Liver (tissue), 9 donors: ENCODE results near the gene ASB2. TPM values are rescaled to one million over a fixed set of nuclear protein-coding genes. Genes with fewer than 3 reads are reported as not detected.

Experiments
- DNase-seq: peaks from one replicate; pipeline ENCODE4 v3.0.0-alpha.2; 2017; ENCODE audit warnings: low spot score
- H3K27ac ChIP-seq, 2 donors: one replicate each; pipeline ENCODE4 v1.7.0; 2013; ENCODE audit warnings: inconsistent platforms in 2 of 2, low read length in 2 of 2, control low read depth in 1 of 2, low read depth in 1 of 2, mild to moderate bottlenecking in 1 of 2
- H3K27me3 ChIP-seq, 4 donors: one replicate each; pipeline versions ENCODE4 v1.6.1 to v1.7.0; 2013; ENCODE audit warnings: low read length in 3 of 4, inconsistent platforms in 1 of 4, mild to moderate bottlenecking in 1 of 4, moderate library complexity in 1 of 4; ENCODE audit not compliant: control insufficient read depth in 4 of 4, insufficient read depth in 4 of 4
- H3K36me3 ChIP-seq, 4 donors: one replicate each; pipeline versions ENCODE4 v1.6.1 to v1.7.0; 2013; ENCODE audit warnings: low read length in 3 of 4, mild to moderate bottlenecking in 3 of 4, low read depth in 1 of 4, moderate library complexity in 1 of 4; ENCODE audit not compliant: control insufficient read depth in 4 of 4, insufficient read depth in 3 of 4
- H3K4me1 ChIP-seq, 4 donors: one replicate each; pipeline versions ENCODE4 v1.6.1 to v1.7.0; 2013; ENCODE audit warnings: low read length in 3 of 4, mild to moderate bottlenecking in 3 of 4, moderate library complexity in 1 of 4; ENCODE audit not compliant: control insufficient read depth in 4 of 4, insufficient read depth in 4 of 4
- H3K4me3 ChIP-seq, 3 donors: one replicate each; pipeline versions ENCODE4 v1.6.1 to v1.7.0; 2013; ENCODE audit warnings: low read length in 3 of 3, control low read depth in 1 of 3, low read depth in 1 of 3, mild to moderate bottlenecking in 1 of 3
- H3K9ac ChIP-seq, 2 donors: one replicate each; pipeline ENCODE4 v1.7.0; 2013; ENCODE audit warnings: low read length in 2 of 2, mild to moderate bottlenecking in 2 of 2, moderate library complexity in 2 of 2, control low read depth in 1 of 2, low read depth in 1 of 2
- H3K9me3 ChIP-seq, 4 donors: one replicate each; pipeline versions ENCODE4 v1.6.1 to v1.7.0; 2013; ENCODE audit warnings: low read length in 3 of 4; ENCODE audit not compliant: control insufficient read depth in 4 of 4
- CTCF ChIP-seq: fragments of 150-350 bp; IDR thresholded peaks from 2 replicates; pipeline ENCODE4 v1.5.1; 2017; ENCODE audit warnings: improper control_type of control experiment, low read depth, low read length; ENCODE audit not compliant: missing input control
- EGR1 ChIP-seq, 2 donors: IDR thresholded peaks; 2 replicates each; pipeline ENCODE4 v1.6.1; 2016 to 2018; ENCODE audit warnings: antibody characterized with exemption in 2 of 2, low read depth in 2 of 2
- FOXA2 ChIP-seq: IDR thresholded peaks from 2 replicates; pipeline ENCODE4 v1.6.1; 2016; ENCODE audit warnings: antibody characterized with exemption
- GABPA ChIP-seq, 2 donors: IDR thresholded peaks in 1 of 2; conservative IDR thresholded peaks in 1 of 2; 2 replicates each; pipeline ENCODE4 v1.6.1; 2016; ENCODE audit warnings: antibody characterized with exemption in 2 of 2, mild to moderate bottlenecking in 1 of 2, moderate library complexity in 1 of 2
- HNF4A ChIP-seq, 2 donors: conservative IDR thresholded peaks; 2 replicates each; pipeline ENCODE4 v1.6.1; 2016; ENCODE audit warnings: antibody characterized with exemption in 2 of 2, mild to moderate bottlenecking in 2 of 2
- HNF4G ChIP-seq: IDR thresholded peaks from 2 replicates; pipeline ENCODE4 v1.6.1; 2016; ENCODE audit warnings: antibody characterized with exemption
- JUND ChIP-seq, 2 donors: IDR thresholded peaks; 2 replicates each; pipeline ENCODE4 v1.6.1; 2016; ENCODE audit warnings: antibody characterized with exemption in 2 of 2
- NR2F2 ChIP-seq: IDR thresholded peaks from 2 replicates; pipeline ENCODE4 v1.6.1; 2016; ENCODE audit warnings: antibody characterized with exemption
- RAD21 ChIP-seq, 2 donors: IDR thresholded peaks; 2 replicates each; pipeline ENCODE4 v1.6.1; 2016; ENCODE audit warnings: antibody characterized with exemption in 2 of 2, mild to moderate bottlenecking in 2 of 2
- RXRA ChIP-seq, 2 donors: IDR thresholded peaks; 2 replicates each; pipeline ENCODE4 v1.6.1; 2017 to 2018; ENCODE audit warnings: antibody characterized with exemption in 2 of 2, mild to moderate bottlenecking in 1 of 2
- TAF1 ChIP-seq: conservative IDR thresholded peaks from 2 replicates; pipeline ENCODE4 v1.6.1; 2016; ENCODE audit warnings: antibody characterized with exemption, mild to moderate bottlenecking
- YY1 ChIP-seq: IDR thresholded peaks from 2 replicates; pipeline ENCODE4 v1.6.1; 2016; ENCODE audit warnings: antibody characterized with exemption, mild to moderate bottlenecking
- WGBS: extraction: QIAGEN DNeasy Blood & Tissue Kit; methylation state at CpG from one replicate; pipeline ENCODE4 v1.1.7; 2013; 5-methylcytosine and 5-hydroxymethylcytosine counted together
- polyA plus RNA-seq, 2 donors: library from polyadenylated mRNA; stranded (reverse) in 1 of 2; unstranded in 1 of 2; fragments of 200-250 nt in 1 of 2; fragments of >200 nt in 1 of 2; fragmentation: Nextera tagmentation in 1 of 2; extraction: Ambion mirVana in 1 of 2; gene quantifications; one replicate each; pipeline versions ENCODE4 v1.2.1 to v1.2.3, GENCODE V29; 2013 to 2015
- total RNA-seq, 2 donors: library from RNA; depleted of rRNA; stranded (reverse); fragments of >200 nt; gene quantifications; one replicate each; pipeline ENCODE4 v1.2.3, GENCODE V29; 2014
- TF ChIP-seq, protein P1 (sequence below): IDR thresholded peaks from 2 replicates; pipeline ENCODE4 v1.6.1; 2016; ENCODE audit warnings: antibody characterized with exemption
- TF ChIP-seq, protein P2 (sequence below): IDR thresholded peaks from 2 replicates; pipeline ENCODE4 v1.6.1; 2016; ENCODE audit warnings: antibody characterized with exemption, mild to moderate bottlenecking
- TF ChIP-seq, protein P3 (sequence below): IDR thresholded peaks from 2 replicates; pipeline ENCODE4 v1.6.1; 2016; ENCODE audit warnings: antibody characterized with exemption
- TF ChIP-seq, protein P4 (sequence below): IDR thresholded peaks from 2 replicates; pipeline ENCODE4 v1.6.1; 2016; ENCODE audit warnings: antibody characterized with exemption
- donor health status: healthy.
- donor health status: healthy.
- donor health status: healthy.
- donor health status: healthy.
- donor health status: healthy.

ASB2 gene
- total and polyA plus RNA-seq, 4 donors, result 0.18 to 0.56 (median 0.38) TPM

- no peak for DNase-seq
- Histone ChIP-seq H3K9ac (no peak overlapping the region), H3K27me3 (peaks cover 0 to 3% (median 0%) of the 10 kb centered on the region in 4 donors), H3K9me3 (peaks cover 0 to 2% (median 0%) of the 10 kb centered on the region in 4 donors), H3K36me3 (no peaks in the 10 kb centered on the region), H3K27ac (no peak overlapping the region), H3K4me3 (no peak overlapping the region), H3K4me1 (no peaks in the 10 kb centered on the region)
- TF ChIP-seq HNF4A (conservative IDR thresholded peaks at IDR 0.05), result no peak
- TF ChIP-seq HNF4G, result no peak
- TF ChIP-seq NR2F2, result no peak
- TF ChIP-seq RXRA (IDR thresholded peaks at IDR 0.05), result no peak
- no peak for TF ChIP-seq FOXA2
- TF ChIP-seq, protein P1, sequence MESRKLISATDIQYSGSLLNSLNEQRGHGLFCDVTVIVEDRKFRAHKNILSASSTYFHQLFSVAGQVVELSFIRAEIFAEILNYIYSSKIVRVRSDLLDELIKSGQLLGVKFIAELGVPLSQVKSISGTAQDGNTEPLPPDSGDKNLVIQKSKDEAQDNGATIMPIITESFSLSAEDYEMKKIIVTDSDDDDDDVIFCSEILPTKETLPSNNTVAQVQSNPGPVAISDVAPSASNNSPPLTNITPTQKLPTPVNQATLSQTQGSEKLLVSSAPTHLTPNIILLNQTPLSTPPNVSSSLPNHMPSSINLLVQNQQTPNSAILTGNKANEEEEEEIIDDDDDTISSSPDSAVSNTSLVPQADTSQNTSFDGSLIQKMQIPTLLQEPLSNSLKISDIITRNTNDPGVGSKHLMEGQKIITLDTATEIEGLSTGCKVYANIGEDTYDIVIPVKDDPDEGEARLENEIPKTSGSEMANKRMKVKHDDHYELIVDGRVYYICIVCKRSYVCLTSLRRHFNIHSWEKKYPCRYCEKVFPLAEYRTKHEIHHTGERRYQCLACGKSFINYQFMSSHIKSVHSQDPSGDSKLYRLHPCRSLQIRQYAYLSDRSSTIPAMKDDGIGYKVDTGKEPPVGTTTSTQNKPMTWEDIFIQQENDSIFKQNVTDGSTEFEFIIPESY, result no peak
- TF ChIP-seq JUND (IDR thresholded peaks at IDR 0.05), result no peak
- TF ChIP-seq, protein P2, sequence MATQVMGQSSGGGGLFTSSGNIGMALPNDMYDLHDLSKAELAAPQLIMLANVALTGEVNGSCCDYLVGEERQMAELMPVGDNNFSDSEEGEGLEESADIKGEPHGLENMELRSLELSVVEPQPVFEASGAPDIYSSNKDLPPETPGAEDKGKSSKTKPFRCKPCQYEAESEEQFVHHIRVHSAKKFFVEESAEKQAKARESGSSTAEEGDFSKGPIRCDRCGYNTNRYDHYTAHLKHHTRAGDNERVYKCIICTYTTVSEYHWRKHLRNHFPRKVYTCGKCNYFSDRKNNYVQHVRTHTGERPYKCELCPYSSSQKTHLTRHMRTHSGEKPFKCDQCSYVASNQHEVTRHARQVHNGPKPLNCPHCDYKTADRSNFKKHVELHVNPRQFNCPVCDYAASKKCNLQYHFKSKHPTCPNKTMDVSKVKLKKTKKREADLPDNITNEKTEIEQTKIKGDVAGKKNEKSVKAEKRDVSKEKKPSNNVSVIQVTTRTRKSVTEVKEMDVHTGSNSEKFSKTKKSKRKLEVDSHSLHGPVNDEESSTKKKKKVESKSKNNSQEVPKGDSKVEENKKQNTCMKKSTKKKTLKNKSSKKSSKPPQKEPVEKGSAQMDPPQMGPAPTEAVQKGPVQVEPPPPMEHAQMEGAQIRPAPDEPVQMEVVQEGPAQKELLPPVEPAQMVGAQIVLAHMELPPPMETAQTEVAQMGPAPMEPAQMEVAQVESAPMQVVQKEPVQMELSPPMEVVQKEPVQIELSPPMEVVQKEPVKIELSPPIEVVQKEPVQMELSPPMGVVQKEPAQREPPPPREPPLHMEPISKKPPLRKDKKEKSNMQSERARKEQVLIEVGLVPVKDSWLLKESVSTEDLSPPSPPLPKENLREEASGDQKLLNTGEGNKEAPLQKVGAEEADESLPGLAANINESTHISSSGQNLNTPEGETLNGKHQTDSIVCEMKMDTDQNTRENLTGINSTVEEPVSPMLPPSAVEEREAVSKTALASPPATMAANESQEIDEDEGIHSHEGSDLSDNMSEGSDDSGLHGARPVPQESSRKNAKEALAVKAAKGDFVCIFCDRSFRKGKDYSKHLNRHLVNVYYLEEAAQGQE, result no peak
- TF ChIP-seq, protein P3, sequence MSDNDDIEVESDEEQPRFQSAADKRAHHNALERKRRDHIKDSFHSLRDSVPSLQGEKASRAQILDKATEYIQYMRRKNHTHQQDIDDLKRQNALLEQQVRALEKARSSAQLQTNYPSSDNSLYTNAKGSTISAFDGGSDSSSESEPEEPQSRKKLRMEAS, result no peak
- no peak for TF ChIP-seq TAF1
- no peak for TF ChIP-seq YY1
- TF ChIP-seq GABPA (IDR thresholded peaks at IDR 0.05 in 1 of 2, conservative IDR thresholded peaks at IDR 0.05 in 1 of 2), result no peak
- TF ChIP-seq, protein P4, sequence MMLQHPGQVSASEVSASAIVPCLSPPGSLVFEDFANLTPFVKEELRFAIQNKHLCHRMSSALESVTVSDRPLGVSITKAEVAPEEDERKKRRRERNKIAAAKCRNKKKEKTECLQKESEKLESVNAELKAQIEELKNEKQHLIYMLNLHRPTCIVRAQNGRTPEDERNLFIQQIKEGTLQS, result no peak
- TF ChIP-seq CTCF, result no peak
- TF ChIP-seq RAD21 (IDR thresholded peaks at IDR 0.05), result no peak
- TF ChIP-seq EGR1 (IDR thresholded peaks at IDR 0.05; ENCODE audit: low read depth in 2 of 2), result no peak
- 72% methylated on average over 9 of the region's 9 CpGs for WGBS
Measured at GRCh38 chr14:93889739-93890483, 86.5 kb downstream of the ASB2 start.
